ENCODE measurements around the gene ZFYVE16.

DNA sequence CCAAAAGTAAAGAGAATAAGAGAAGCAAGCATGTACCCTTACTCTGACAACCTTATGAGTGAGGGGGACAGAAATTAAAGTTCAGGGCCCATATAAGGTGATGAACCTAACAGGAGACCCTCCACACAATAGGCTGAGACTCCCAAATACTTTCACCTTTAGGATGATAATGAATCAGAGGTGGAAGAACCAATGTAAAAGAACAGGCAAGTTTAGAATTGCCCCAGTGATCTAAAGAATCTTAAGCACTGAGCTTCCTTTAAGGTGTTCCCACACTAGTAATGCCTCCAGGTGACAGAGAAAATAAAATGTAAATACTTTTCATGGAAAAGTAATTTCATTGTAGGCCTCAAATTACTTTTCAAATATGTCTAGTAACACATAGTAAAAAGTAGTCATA is 71.8 kb downstream of the ZFYVE16 start:
- TF ChIP-seq ZNF707 (tag by site-specific recombination; IDR thresholded peaks at IDR 0.05) (no peak), ZNF558 (tag by site-specific recombination; IDR thresholded peaks at IDR 0.05) (no peak), ZNF549 (tag by site-specific recombination; IDR thresholded peaks at IDR 0.05) (no peak)
- TF ChIP-seq, protein P1, sequence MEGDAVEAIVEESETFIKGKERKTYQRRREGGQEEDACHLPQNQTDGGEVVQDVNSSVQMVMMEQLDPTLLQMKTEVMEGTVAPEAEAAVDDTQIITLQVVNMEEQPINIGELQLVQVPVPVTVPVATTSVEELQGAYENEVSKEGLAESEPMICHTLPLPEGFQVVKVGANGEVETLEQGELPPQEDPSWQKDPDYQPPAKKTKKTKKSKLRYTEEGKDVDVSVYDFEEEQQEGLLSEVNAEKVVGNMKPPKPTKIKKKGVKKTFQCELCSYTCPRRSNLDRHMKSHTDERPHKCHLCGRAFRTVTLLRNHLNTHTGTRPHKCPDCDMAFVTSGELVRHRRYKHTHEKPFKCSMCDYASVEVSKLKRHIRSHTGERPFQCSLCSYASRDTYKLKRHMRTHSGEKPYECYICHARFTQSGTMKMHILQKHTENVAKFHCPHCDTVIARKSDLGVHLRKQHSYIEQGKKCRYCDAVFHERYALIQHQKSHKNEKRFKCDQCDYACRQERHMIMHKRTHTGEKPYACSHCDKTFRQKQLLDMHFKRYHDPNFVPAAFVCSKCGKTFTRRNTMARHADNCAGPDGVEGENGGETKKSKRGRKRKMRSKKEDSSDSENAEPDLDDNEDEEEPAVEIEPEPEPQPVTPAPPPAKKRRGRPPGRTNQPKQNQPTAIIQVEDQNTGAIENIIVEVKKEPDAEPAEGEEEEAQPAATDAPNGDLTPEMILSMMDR (tag by site-specific recombination; IDR thresholded peaks at IDR 0.05), result no peak

All from HEK293 (cell line).